ENCODE results near the gene SNAPC2.

Gene SNAPC2

DNA sequence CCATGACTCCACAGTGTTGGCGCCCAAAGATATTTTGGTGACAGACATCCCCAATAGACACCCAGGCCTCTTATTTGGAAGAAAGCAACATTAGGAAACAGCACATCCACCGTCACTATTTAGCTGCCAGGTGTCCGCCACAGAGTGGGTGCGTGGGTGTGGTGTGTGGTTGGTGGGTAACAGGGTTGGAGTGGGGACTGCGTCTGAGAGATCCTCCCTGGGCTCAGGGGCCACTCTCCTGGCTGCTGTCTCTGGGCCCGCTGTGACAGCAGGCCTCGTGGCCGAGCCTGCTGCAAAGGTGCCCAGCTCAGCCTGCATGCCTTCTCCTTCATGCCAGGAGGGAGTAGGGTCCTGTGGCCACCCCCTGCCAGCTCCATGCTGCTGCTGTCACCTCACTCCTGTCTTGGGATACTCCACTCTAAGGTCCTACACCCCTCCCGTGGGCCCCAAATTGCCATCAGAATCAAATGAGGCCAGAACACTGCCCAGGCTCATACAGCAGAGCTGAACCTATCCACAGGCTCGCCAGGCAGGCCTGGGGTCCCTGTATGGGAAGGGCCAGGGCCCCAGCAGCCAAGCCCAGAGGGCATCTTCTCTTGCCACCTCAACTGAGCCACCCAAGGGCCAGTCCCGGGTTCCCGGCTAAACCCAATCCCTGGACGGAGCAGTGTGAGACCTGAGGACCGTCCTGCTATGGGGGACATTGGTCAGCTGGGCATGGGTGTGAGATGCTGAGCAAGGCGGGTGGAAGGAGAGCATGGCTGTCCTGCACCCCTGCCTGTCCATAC lies 48.1 kb downstream of the SNAPC2 start:
- DNase-seq (ENCODE audit: low read depth): no peak

GRCh38 chr19:7968796-7969554 lies 48.8 kb downstream of the SNAPC2 start:
- no peak for DNase-seq (ENCODE audit: low read depth)

DNA sequence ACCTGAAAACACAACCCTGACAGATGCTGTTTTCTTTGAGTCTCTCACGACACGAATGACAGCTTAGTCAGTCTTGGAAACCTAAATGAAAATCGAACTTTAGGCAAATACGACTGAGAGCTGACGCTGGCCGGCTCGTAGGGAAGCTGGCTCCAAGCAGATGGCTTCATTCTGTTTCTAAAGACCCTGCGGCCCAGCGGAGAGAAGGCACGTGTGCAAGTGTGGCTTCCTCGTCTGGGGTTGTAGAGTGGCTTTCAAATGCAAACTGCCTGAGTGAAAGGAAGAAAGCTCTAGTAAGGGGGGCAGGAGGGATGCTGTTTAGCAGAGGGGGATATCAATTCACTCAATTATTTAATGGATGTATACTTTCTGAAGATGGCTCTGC lies 49.4 kb downstream of the SNAPC2 start:
- no peak for DNase-seq (ENCODE audit: low read depth)

GRCh38 chr19:7970716-7971448 lies 50.7 kb downstream of the SNAPC2 start:
- no peak for DNase-seq (ENCODE audit: low read depth)

DNA sequence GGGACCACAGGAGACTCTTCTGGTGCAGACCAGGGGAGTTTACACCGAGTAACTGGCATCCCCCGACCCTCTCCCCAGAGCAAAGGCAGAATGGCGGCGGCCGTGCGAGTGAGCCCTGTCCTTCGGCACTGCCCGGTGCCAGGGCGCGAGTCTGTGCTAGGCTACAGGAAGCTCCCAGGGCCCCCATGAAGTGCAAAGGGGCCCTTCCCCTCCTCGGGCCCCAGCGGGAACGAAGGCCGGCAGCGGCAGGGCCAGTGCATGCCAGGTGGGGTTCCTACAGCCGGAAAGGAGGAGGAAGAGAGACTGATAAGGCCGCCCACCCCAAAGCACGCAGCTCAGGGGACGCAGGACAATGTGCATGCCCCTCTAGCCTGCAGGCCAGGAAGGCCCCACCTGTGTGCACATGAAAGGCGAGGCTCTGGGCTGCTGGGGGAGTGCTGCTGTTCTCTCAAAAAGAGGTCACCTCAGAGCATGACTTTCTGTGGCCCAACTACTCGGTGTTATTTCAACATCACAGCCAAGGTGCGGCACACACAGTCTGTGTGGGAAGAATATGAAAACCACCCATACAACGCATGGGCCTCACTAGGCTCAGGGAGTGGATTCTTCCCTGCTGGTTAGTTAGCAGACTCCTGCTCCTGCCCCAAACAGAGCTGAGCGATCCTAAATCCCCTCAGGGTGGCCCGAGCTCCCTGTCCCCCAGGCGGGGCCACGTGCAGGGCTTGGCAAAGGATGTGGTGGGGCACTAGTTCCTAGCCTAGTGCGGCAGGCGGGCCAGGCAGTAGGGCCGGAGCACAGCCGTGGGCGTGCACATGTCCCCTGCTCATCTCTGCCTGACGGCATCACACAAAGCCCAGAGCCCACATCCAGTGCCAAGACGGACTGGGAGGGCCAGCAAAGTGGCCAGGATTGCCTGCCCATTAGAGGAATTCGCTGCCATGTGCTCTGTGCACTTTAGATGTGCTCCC lies 51.7 kb downstream of the SNAPC2 start:
- no peak for DNase-seq (ENCODE audit: low read depth)
